Spleen (tissue), 11 donors: ENCODE data around the gene EMILIN1. TPM values are rescaled to one million over a fixed set of nuclear protein-coding genes. Genes with fewer than 3 reads are reported as not detected.

Source experiments
- DNase-seq: peaks from one replicate; pipeline ENCODE4 v3.0.0-alpha.2; 2020
- H3K27ac ChIP-seq, 8 donors: fragments of 200-600 bp; sonication (generic) in 7 of 8; 1 replicate in 4 of 8; 2 replicates in 4 of 8; pipeline versions ENCODE4 v1.5.0 to v1.8.0; 2016 to 2021; ENCODE audit warnings: inconsistent platforms in 4 of 8, mild to moderate bottlenecking in 4 of 8, moderate library complexity in 1 of 8
- H3K27me3 ChIP-seq, 7 donors: fragments of 200-600 bp; sonication (generic) in 6 of 7; replicated peaks in 1 of 7; 1 replicate in 4 of 7; 2 replicates in 3 of 7; pipeline versions ENCODE4 v1.5.0 to v1.8.0; 2016 to 2021; ENCODE audit warnings: inconsistent platforms in 3 of 7, mild to moderate bottlenecking in 1 of 7
- H3K36me3 ChIP-seq, 6 donors: fragments of 200-600 bp; sonication (generic) in 5 of 6; 1 replicate in 4 of 6; 2 replicates in 2 of 6; pipeline versions ENCODE4 v1.5.0 to v1.8.0; 2016 to 2021; ENCODE audit warnings: inconsistent platforms in 2 of 6
- H3K4me1 ChIP-seq, 6 donors: fragments of 200-600 bp; sonication (generic) in 5 of 6; 1 replicate in 3 of 6; 2 replicates in 3 of 6; pipeline versions ENCODE4 v1.5.0 to v1.8.0; 2016 to 2021; ENCODE audit warnings: inconsistent platforms in 3 of 6
- H3K4me3 ChIP-seq, 8 donors: fragments of 200-600 bp; sonication (generic) in 7 of 8; 1 replicate in 4 of 8; 2 replicates in 4 of 8; pipeline versions ENCODE4 v1.5.0 to v1.8.0; 2016 to 2021; ENCODE audit warnings: inconsistent platforms in 4 of 8, mild to moderate bottlenecking in 4 of 8, moderate library complexity in 2 of 8
- H3K9me3 ChIP-seq, 8 donors: fragments of 200-600 bp; sonication (generic) in 7 of 8; 1 replicate in 4 of 8; 2 replicates in 4 of 8; pipeline versions ENCODE4 v1.5.0 to v1.8.0; 2016 to 2021; ENCODE audit warnings: inconsistent platforms in 4 of 8
- CTCF ChIP-seq, 11 experiments: fragments of 200-600 bp in 7 of 11; fragments of 450-650 bp in 4 of 11; sonication (generic) in 4 of 11; IDR thresholded peaks in 8 of 11; conservative IDR thresholded peaks in 3 of 11; 1 replicate in 7 of 11; 2 replicates in 4 of 11; pipeline versions ENCODE4 v1.4.0 to v1.8.0; 2016 to 2021; ENCODE audit warnings: antibody characterized with exemption in 11 of 11, inconsistent platforms in 4 of 11, mild to moderate bottlenecking in 1 of 11
- POLR2A ChIP-seq, 3 donors: fragments of 450-650 bp; IDR thresholded peaks; one replicate each; pipeline ENCODE4 v1.5.1; 2017; ENCODE audit warnings: antibody characterized with exemption in 3 of 3, mild to moderate bottlenecking in 1 of 3
- POLR2AphosphoS5 ChIP-seq, 3 donors: sonication (generic); formaldehyde crosslinking; IDR thresholded peaks; one replicate each; pipeline ENCODE4 v1.5.1; 2017; ENCODE audit warnings: antibody characterized with exemption in 3 of 3
- WGBS, 5 donors: extraction: QIAGEN DNeasy Blood & Tissue Kit in 3 of 5; methylation state at CpG; one replicate each; pipeline versions ENCODE4 v1.1.5 to v1.1.7; 2013 to 2018; 5-methylcytosine and 5-hydroxymethylcytosine counted together
- intact Hi-C: fragments of 100-400 bp; cut with DNase I; formaldehyde crosslinking; loops from one replicate; pipeline ENCODE4 v1.15.0; 2023; ENCODE audit warnings: low total_unique reads
- polyA plus RNA-seq, 3 donors: library from polyadenylated mRNA; stranded (reverse); fragments of 200-250 nt; gene quantifications; one replicate each; pipeline ENCODE4 v1.2.1, GENCODE V29; 2013
- total RNA-seq, 7 donors: library from RNA; depleted of rRNA in 3 of 7; stranded (reverse); fragments of >200 nt in 3 of 7; fragmentation: NEBNext Ultra II Directional in 4 of 7; extraction: Animal tissue kit (Norgen Biotek cat#: 25700) in 4 of 7; gene quantifications; one replicate each; pipeline versions ENCODE4 v1.1.0 to v1.2.1, GENCODE V29; 2016 to 2021
- donor health status: healthy with polysubstance abuse.
- donor health status: DM: no; HTN: no; CAD: no; lungs with moderate emphysema.
- donor health status: DM: no; HTN: no; CAD: no.
- donor health status: Bipolar disorder and iron deficiency.
- donor health status: healthy.
- donor health status: DM: no; HTN: no; CAD: no.
- donor health status: DM: yes; HTN: yes; CAD: no.

EMILIN1 gene
- total and polyA plus RNA-seq, 10 donors, result 18.3 to 152 (median 105) TPM

- DNase-seq, result no peak
- H3K4me3 ChIP-seq, result no peak overlapping the region
- H3K27me3 ChIP-seq, result no peaks in the 10 kb centered on the region
- peaks cover 0 to 22% (median 14%) of the 10 kb centered on the region in 6 donors for H3K4me1 ChIP-seq
- H3K27ac ChIP-seq, result no peak overlapping the region
- WGBS, 5 donors, result 79 to 98% (median 90%) methylated on average over 2 of the region's 2 CpGs
- no peaks in the 10 kb centered on the region for H3K9me3 ChIP-seq
- peaks cover 0 to 3% (median 0%) of the 10 kb centered on the region in 6 donors for H3K36me3 ChIP-seq
- intact Hi-C loops, result loop anchor here (5.0 kb wide), 2 partner anchors 97 to 182 kb away; partner anchors contain the start of gene DNAJC5G
- TF ChIP-seq CTCF (IDR thresholded peaks at IDR 0.05 in 8 of 11, conservative IDR thresholded peaks at IDR 0.05 in 3 of 11), result no peak
- TF ChIP-seq POLR2AphosphoS5 (IDR thresholded peaks at IDR 0.05), result no peak
- TF ChIP-seq POLR2A (IDR thresholded peaks at IDR 0.05), result no peak
These were observed 17.0 kb downstream of the EMILIN1 start for GRCh38 chr2:27095427-27095744.

GRCh38 chr2:27095745-27096651, 17.6 kb downstream of the EMILIN1 start:
- TF ChIP-seq CTCF (IDR thresholded peaks at IDR 0.05 in 8 of 11, conservative IDR thresholded peaks at IDR 0.05 in 3 of 11) (no peak), POLR2AphosphoS5 (IDR thresholded peaks at IDR 0.05) (peak in 2 of 3 donors; percentile 45 to 61)
- Histone ChIP-seq H3K9me3 (no peaks in the 10 kb centered on the region), H3K27me3 (no peaks in the 10 kb centered on the region), H3K4me1 (peaks cover 0 to 22% (median 14%) of the 10 kb centered on the region in 6 donors), H3K36me3 (peaks cover 0 to 3% (median 0%) of the 10 kb centered on the region in 6 donors), H3K27ac (peak overlapping the region in 2 of 8 donors; percentile 37 to 54), H3K4me3 (peak overlapping the region in 7 of 8 donors; percentile 20 to 69 (median 36))
- intact Hi-C loops, result loop anchor here (5.0 kb wide), 2 partner anchors 96 to 181 kb away; partner anchors contain the start of gene DNAJC5G
- 26 to 57% (median 30%) methylated on average over 10 to 18 of the region's 18 CpGs for WGBS, 5 donors
- peak; percentile 86 for DNase-seq

GRCh38 chr2:27096748-27097297, 18.4 kb downstream of the EMILIN1 start:
- Histone ChIP-seq H3K4me1 (peaks cover 0 to 22% (median 14%) of the 10 kb centered on the region in 6 donors), H3K4me3 (peak overlapping the region in 1 of 8 donors; percentile 69), H3K36me3 (peaks cover 0 to 3% (median 0%) of the 10 kb centered on the region in 6 donors), H3K27me3 (no peaks in the 10 kb centered on the region), H3K9me3 (no peaks in the 10 kb centered on the region), H3K27ac (peak overlapping the region in 2 of 8 donors; percentile 37 to 54)
- intact Hi-C loops, result loop anchor here (5.0 kb wide), 2 partner anchors 95 to 180 kb away; partner anchors contain the start of gene DNAJC5G
- 58 to 76% (median 71%) methylated on average over 3 of the region's 3 CpGs for WGBS, 5 donors
- DNase-seq, result no peak
- no peak for TF ChIP-seq POLR2A (IDR thresholded peaks at IDR 0.05)
- no peak for TF ChIP-seq CTCF (IDR thresholded peaks at IDR 0.05 in 8 of 11, conservative IDR thresholded peaks at IDR 0.05 in 3 of 11)
- no peak for TF ChIP-seq POLR2AphosphoS5 (IDR thresholded peaks at IDR 0.05)

GRCh38 chr2:27097341-27097740, 18.9 kb downstream of the EMILIN1 start:
- TF ChIP-seq POLR2AphosphoS5 (IDR thresholded peaks at IDR 0.05) (no peak), CTCF (IDR thresholded peaks at IDR 0.05 in 8 of 11, conservative IDR thresholded peaks at IDR 0.05 in 3 of 11) (peak in 1 of 11 experiments; percentile 9)
- Histone ChIP-seq H3K4me3 (no peak overlapping the region), H3K27ac (no peak overlapping the region), H3K9me3 (no peaks in the 10 kb centered on the region), H3K27me3 (no peaks in the 10 kb centered on the region), H3K4me1 (peaks cover 0 to 22% (median 14%) of the 10 kb centered on the region in 6 donors), H3K36me3 (peaks cover 0 to 3% (median 0%) of the 10 kb centered on the region in 6 donors)
- 87 to 94% (median 91%) methylated on average over 12 to 14 of the region's 14 CpGs for WGBS, 5 donors
- DNase-seq, result no peak
- intact Hi-C loops, result loop anchor here (5.0 kb wide), 2 partner anchors 95 to 180 kb away; partner anchors contain the start of gene DNAJC5G
